Suprapubic skin (tissue), 4 donors: ENCODE data around the gene CCL22.

Experiments
- CTCF ChIP-seq, 2 donors: fragments of 200-600 bp in 1 of 2; fragments of 450-650 bp in 1 of 2; sonication (generic) in 1 of 2; IDR thresholded peaks; one replicate each; pipeline ENCODE4 v1.5.1; 2016 to 2019; ENCODE audit warnings: antibody characterized with exemption in 2 of 2, mild to moderate bottlenecking in 1 of 2, moderate library complexity in 1 of 2
- POLR2A ChIP-seq, 2 donors: fragments of 450-650 bp; IDR thresholded peaks; one replicate each; pipeline ENCODE4 v1.6.1; 2017; ENCODE audit warnings: antibody characterized with exemption in 2 of 2, mild to moderate bottlenecking in 2 of 2, moderate library complexity in 2 of 2
- POLR2AphosphoS5 ChIP-seq, 3 donors: sonication (generic); formaldehyde crosslinking; IDR thresholded peaks; one replicate each; pipeline ENCODE4 v1.6.1; 2017; ENCODE audit warnings: antibody characterized with exemption in 3 of 3

GRCh38 chr16:57361404-57361803 lies 2.8 kb downstream of the CCL22 start:
- TF ChIP-seq POLR2A (IDR thresholded peaks at IDR 0.05), result no peak
- no peak for TF ChIP-seq CTCF (IDR thresholded peaks at IDR 0.05)
- TF ChIP-seq POLR2AphosphoS5 (IDR thresholded peaks at IDR 0.05), result no peak
